ENCODE results near the gene PTOV1. TPM values are rescaled to one million over a fixed set of nuclear protein-coding genes. Genes with fewer than 3 reads are reported as not detected.
"Not testable (repeated sequence)": the region's sequence is repeated elsewhere in the genome, so short reads cannot be mapped to it uniquely, and the experiment has no call there.

PTOV1 gene
- total RNA-seq, 2 experiments from 2014 or later = 60.7 to 76.8 TPM

GRCh38 chr19:49809160-49809940, 41.6 kb upstream of the PTOV1 start:
- peak overlapping the region; percentile 73 for H3K4me3 Mint-ChIP-seq
- peaks cover 5% of the 10 kb centered on the region for H3K36me3 Mint-ChIP-seq (ENCODE audit: low read depth)
- H3K9me3 Mint-ChIP-seq = no peaks in the 10 kb centered on the region
- peaks cover 48% of the 10 kb centered on the region for H3K4me1 Mint-ChIP-seq
- no peaks in the 10 kb centered on the region for H3K27me3 Mint-ChIP-seq
- ChIA-PET POLR2A (no interaction called here), CTCF (interaction anchor here (1.0 to 1.7 kb wide), 3 partner anchors 10 to 130 kb away, joined by 3 to 4 read pairs (median 3); partner anchors contain the start of gene AP2A1)
- H3K27ac Mint-ChIP-seq = peak overlapping the region; percentile 68
- peak; percentile 37 for DNase-seq

- CTCF ChIA-PET = interaction anchor here (1.6 to 1.7 kb wide), 2 partner anchors 9 to 131 kb away, joined by 3 to 4 read pairs; no protein-coding TSS in a partner anchor
- H3K27me3 Mint-ChIP-seq = no peaks in the 10 kb centered on the region
- no peak overlapping the region for H3K27ac Mint-ChIP-seq
- peaks cover 52% of the 10 kb centered on the region for H3K4me1 Mint-ChIP-seq
- DNase-seq = no peak
- no peaks in the 10 kb centered on the region for H3K9me3 Mint-ChIP-seq
- peaks cover 5% of the 10 kb centered on the region for H3K36me3 Mint-ChIP-seq (ENCODE audit: low read depth)
- POLR2A ChIA-PET = no interaction called here
- H3K4me3 Mint-ChIP-seq = peak overlapping the region; percentile 23
Observed at GRCh38 chr19:49809941-49810389, 41.0 kb upstream of the PTOV1 start.

- no peak for DNase-seq
- H3K4me1 Mint-ChIP-seq = peaks cover 50% of the 10 kb centered on the region
- CTCF ChIA-PET = interaction anchor here (0.6 to 0.7 kb wide), 2 partner anchors 13 kb away, joined by 3 read pairs; no protein-coding TSS in a partner anchor
- no peaks in the 10 kb centered on the region for H3K9me3 Mint-ChIP-seq
- H3K27me3 Mint-ChIP-seq = no peaks in the 10 kb centered on the region
- peaks cover under 1% of the 10 kb centered on the region for H3K36me3 Mint-ChIP-seq (ENCODE audit: low read depth)
- peak overlapping the region; percentile 25 for H3K4me3 Mint-ChIP-seq
- no peak overlapping the region for H3K27ac Mint-ChIP-seq
- POLR2A ChIA-PET = no interaction called here
Observed at GRCh38 chr19:49811328-49811727, 39.6 kb upstream of the PTOV1 start.

GRCh38 chr19:49812452-49812996, 38.4 kb upstream of the PTOV1 start:
- Mint-ChIP-seq H3K9me3 (no peaks in the 10 kb centered on the region), H3K27me3 (no peaks in the 10 kb centered on the region), H3K36me3 (ENCODE audit: low read depth) (no peaks in the 10 kb centered on the region), H3K4me3 (peak overlapping the region; percentile 91), H3K4me1 (peaks cover 50% of the 10 kb centered on the region), H3K27ac (peak overlapping the region; percentile 98)
- DNase-seq = no peak
- POLR2A ChIA-PET = no interaction called here
- CTCF ChIA-PET = interaction anchor here (0.7 to 1.8 kb wide), 4 partner anchors 9 to 319 kb away, joined by 3 to 4 read pairs (median 4); no protein-coding TSS in a partner anchor

GRCh38 chr19:49812997-49813861, 37.7 kb upstream of the PTOV1 start, which contains the start of gene FUZ:
FUZ (minus strand) TSS chr19:49813292; CDS start chr19:49813106, 186 bp downstream.
- H3K4me1 Mint-ChIP-seq = peaks cover 44% of the 10 kb centered on the region
- no peaks in the 10 kb centered on the region for H3K27me3 Mint-ChIP-seq
- no peaks in the 10 kb centered on the region for H3K9me3 Mint-ChIP-seq
- peak within 1 kb of the TSS; percentile 98 for H3K27ac Mint-ChIP-seq
- DNase-seq = peak; percentile 96
- H3K4me3 Mint-ChIP-seq = peak within 1 kb of the TSS; percentile 91
- ChIA-PET POLR2A (interaction anchor here (0.6 kb wide), 1 partner anchor 548 kb away, joined by 3 read pairs; no protein-coding TSS in a partner anchor), CTCF (interaction anchor here (0.6 to 1.8 kb wide), 5 partner anchors 9 to 320 kb away, joined by 3 to 6 read pairs (median 4); no protein-coding TSS in a partner anchor)
- no peaks in the 10 kb centered on the region for H3K36me3 Mint-ChIP-seq (ENCODE audit: low read depth)

GRCh38 chr19:49814010-49814409, 36.9 kb upstream of the PTOV1 start:
- Mint-ChIP-seq H3K4me1 (peaks cover 39% of the 10 kb centered on the region), H3K27me3 (no peaks in the 10 kb centered on the region), H3K36me3 (ENCODE audit: low read depth) (peaks cover 1% of the 10 kb centered on the region), H3K27ac (peak overlapping the region; percentile 41), H3K9me3 (no peaks in the 10 kb centered on the region), H3K4me3 (peak overlapping the region; percentile 91)
- POLR2A ChIA-PET = interaction anchor here (0.6 kb wide), 1 partner anchor 548 kb away, joined by 3 read pairs; no protein-coding TSS in a partner anchor
- DNase-seq = no peak
- CTCF ChIA-PET = interaction anchor here (1.8 kb wide), 1 partner anchor 13 kb away, joined by 3 read pairs; no protein-coding TSS in a partner anchor

- H3K27me3 Mint-ChIP-seq = no peaks in the 10 kb centered on the region
- H3K36me3 Mint-ChIP-seq (ENCODE audit: low read depth) = peaks cover 9% of the 10 kb centered on the region
- no peak overlapping the region for H3K4me3 Mint-ChIP-seq
- no peak for DNase-seq
- no peaks in the 10 kb centered on the region for H3K9me3 Mint-ChIP-seq
- H3K27ac Mint-ChIP-seq = no peak overlapping the region
- CTCF ChIA-PET = no interaction called here
- POLR2A ChIA-PET = no interaction called here
- H3K4me1 Mint-ChIP-seq = peaks cover 43% of the 10 kb centered on the region
Observed at GRCh38 chr19:49816590-49816989, 34.4 kb upstream of the PTOV1 start.

- Mint-ChIP-seq H3K9me3 (no peaks in the 10 kb centered on the region), H3K27me3 (no peaks in the 10 kb centered on the region), H3K4me1 (peaks cover 31% of the 10 kb centered on the region), H3K27ac (peak within 1 kb of the TSS; percentile 99), H3K36me3 (ENCODE audit: low read depth) (peaks cover 12% of the 10 kb centered on the region), H3K4me3 (peak within 1 kb of the TSS; percentile 98)
- ChIA-PET CTCF (interaction anchor here (1.2 to 1.3 kb wide), 2 partner anchors 8 to 30 kb away, joined by 3 to 4 read pairs; no protein-coding TSS in a partner anchor), POLR2A (no interaction called here)
- DNase-seq = peak; percentile 88
Observed at GRCh38 chr19:49817964-49818648, 32.9 kb upstream of the PTOV1 start, which contains the start of gene MED25. MED25 (plus strand) TSS chr19:49818289; CDS start chr19:49818342, 53 bp downstream.

GRCh38 chr19:49818649-49819370, 32.1 kb upstream of the PTOV1 start:
- DNase-seq = no peak
- no peaks in the 10 kb centered on the region for H3K27me3 Mint-ChIP-seq
- ChIA-PET POLR2A (no interaction called here), CTCF (interaction anchor here (1.2 to 1.7 kb wide), 3 partner anchors 9 to 29 kb away, joined by 3 to 5 read pairs (median 4); no protein-coding TSS in a partner anchor)
- peak overlapping the region; percentile 98 for H3K4me3 Mint-ChIP-seq
- H3K9me3 Mint-ChIP-seq = no peaks in the 10 kb centered on the region
- peaks cover 26% of the 10 kb centered on the region for H3K4me1 Mint-ChIP-seq
- peaks cover 15% of the 10 kb centered on the region for H3K36me3 Mint-ChIP-seq (ENCODE audit: low read depth)
- H3K27ac Mint-ChIP-seq = peak overlapping the region; percentile 99

- H3K4me3 Mint-ChIP-seq = peak overlapping the region; percentile 98
- CTCF ChIA-PET = interaction anchor here (0.5 to 1.7 kb wide), 4 partner anchors 9 to 85 kb away, joined by 3 to 5 read pairs (median 4); no protein-coding TSS in a partner anchor
- not testable (repeated sequence) for H3K9me3 Mint-ChIP-seq, H3K27me3 Mint-ChIP-seq, DNase-seq
- peak overlapping the region; percentile 99 for H3K27ac Mint-ChIP-seq
- peaks cover 15% of the 10 kb centered on the region for H3K36me3 Mint-ChIP-seq (ENCODE audit: low read depth)
- POLR2A ChIA-PET = interaction anchor here (0.7 kb wide), 1 partner anchor 935 kb away, joined by 6 read pairs; no protein-coding TSS in a partner anchor
- H3K4me1 Mint-ChIP-seq = peaks cover 25% of the 10 kb centered on the region
Observed at GRCh38 chr19:49819452-49820115, 31.4 kb upstream of the PTOV1 start.

GRCh38 chr19:49820125-49820524, 30.8 kb upstream of the PTOV1 start:
- DNase-seq = no peak
- Mint-ChIP-seq H3K27ac (no peak overlapping the region), H3K4me3 (peak overlapping the region; percentile 41), H3K9me3 (no peaks in the 10 kb centered on the region), H3K27me3 (no peaks in the 10 kb centered on the region), H3K36me3 (ENCODE audit: low read depth) (peaks cover 15% of the 10 kb centered on the region), H3K4me1 (peaks cover 23% of the 10 kb centered on the region)
- ChIA-PET POLR2A (interaction anchor here (0.7 kb wide), 1 partner anchor 934 kb away, joined by 6 read pairs; no protein-coding TSS in a partner anchor), CTCF (interaction anchor here (1.7 kb wide), 1 partner anchor 10 kb away, joined by 5 read pairs; no protein-coding TSS in a partner anchor)

All from activated CD4-positive, alpha-beta T cell treated with anti-CD3 and anti-CD28 coated beads, Interleukin-2, amount 10 ng/mL, durations not matched to agents 7 days and 5 days (primary cell).